Posterior vena cava (tissue), 2 donors: Measurements from ENCODE around the gene FBXW5. TPM values are rescaled to one million over a fixed set of nuclear protein-coding genes. Genes with fewer than 3 reads are reported as not detected.
A peak's percentile ranks its signal among the peaks of the same experiment; 100 is the strongest.

Source experiments
- DNase-seq: peaks from one replicate; pipeline ENCODE4 v3.0.0-alpha.2; 2020; ENCODE audit warnings: low spot score
- intact Hi-C, 2 donors: fragments of 100-400 bp; cut with DNase I; formaldehyde crosslinking; loops; one replicate each; pipeline versions ENCODE4 v1.14.1 to v1.14.2; 2022 to 2023
- total RNA-seq, 2 donors: library from RNA; stranded (reverse); fragmentation: NEBNext Ultra II Directional; extraction: Animal tissue kit (Norgen Biotek cat#: 25700); gene quantifications; one replicate each; pipeline ENCODE4 v1.2.1, GENCODE V29; 2021
- donor health status: DM: yes; HTN: yes; CAD: no.
- donor health status: DM: yes; HTN: yes; CAD: no.

The FBXW5 gene
- total RNA-seq, 2 donors from 2014 or later = 95.0 to 100 TPM

GRCh38 chr9:136953771-136954269 is 9.3 kb upstream of the FBXW5 start:
- no peak for DNase-seq
- intact Hi-C loops = no loop called here

GRCh38 chr9:136952876-136953770 is 8.6 kb upstream of the FBXW5 start:
- intact Hi-C loops = no loop called here
- no peak for DNase-seq

GRCh38 chr9:136952321-136952850 is 7.8 kb upstream of the FBXW5 start:
- intact Hi-C loops = no loop called here
- no peak for DNase-seq

- DNase-seq = no peak
- intact Hi-C loops = no loop called here
Measured at GRCh38 chr9:136951541-136952320, 7.2 kb upstream of the FBXW5 start, which contains the start of gene LCN12. TSS of gene LCN12 (plus strand) at chr9:136952273. CDS start at chr9:136952328, 55 bp downstream.

GRCh38 chr9:136950656-136951276 is 6.2 kb upstream of the FBXW5 start:
- DNase-seq = no peak
- intact Hi-C loops = no loop called here

GRCh38 chr9:136949817-136950655 is 5.5 kb upstream of the FBXW5 start:
- intact Hi-C loops = no loop called here
- peak; percentile 97 for DNase-seq

- no peak for DNase-seq
- intact Hi-C loops = no loop called here
Measured at GRCh38 chr9:136949239-136949816, 4.8 kb upstream of the FBXW5 start.

GRCh38 chr9:136947955-136948510 is 3.5 kb upstream of the FBXW5 start:
- intact Hi-C loops = no loop called here
- DNase-seq = no peak

- no peak for DNase-seq
- intact Hi-C loops = no loop called here
Measured at GRCh38 chr9:136947028-136947891, 2.7 kb upstream of the FBXW5 start.

- intact Hi-C loops = no loop called here
Measured at GRCh38 chr9:136946228-136947027, 1.9 kb upstream of the FBXW5 start.

GRCh38 chr9:136945333-136946227 is 1.0 kb upstream of the FBXW5 start:
- DNase-seq = no peak
- intact Hi-C loops = no loop called here

More at GRCh38 chr9:136946228-136947027, 1.9 kb upstream of the FBXW5 start:
- DNase-seq = no peak

- intact Hi-C loops = loop anchor here in 1 of 2 donors (5.0 kb wide), 3 partner anchors 57 to 152 kb away; partner anchors contain the start of genes AJM1, TMEM141 and TRAF2
- no peak for DNase-seq
Measured at GRCh38 chr9:136944212-136944518, 373 bp downstream of the FBXW5 start.

GRCh38 chr9:136943291-136944211 is 987 bp downstream of the FBXW5 start:
- DNase-seq = no peak
- intact Hi-C loops = loop anchor here in 1 of 2 donors (5.0 kb wide), 3 partner anchors 56 to 151 kb away; partner anchors contain the start of genes AJM1, TMEM141 and TRAF2

GRCh38 chr9:136942881-136943230 is 1.7 kb downstream of the FBXW5 start:
- intact Hi-C loops = loop anchor here in 1 of 2 donors (5.0 kb wide), 3 partner anchors 56 to 151 kb away; partner anchors contain the start of genes AJM1, TMEM141 and TRAF2
- no peak for DNase-seq
